ENCODE measurements around the gene NKX2-8.
A peak's percentile ranks its signal among the peaks of the same experiment; 100 is the strongest.

GRCh38 chr14:36583893-36584811 lies 1.7 kb upstream of the NKX2-8 start:
- no peak for TF ChIP-seq CTCF (conservative IDR thresholded peaks at IDR 0.05; ENCODE audit: low read depth in 2 of 2)
- TF ChIP-seq CREB1 (CRISPR knock-in tag; IDR thresholded peaks at IDR 0.05; ENCODE audit: low read depth) = no peak
- no peak for TF ChIP-seq NANOG (IDR thresholded peaks at IDR 0.05; ENCODE audit: borderline replicate concordance)
- peak; percentile 62 for TF ChIP-seq EZH2phosphoT487 (IDR thresholded peaks at IDR 0.05; ENCODE audit: unreplicated experiment)
- TF ChIP-seq EZH2 (IDR thresholded peaks at IDR 0.05; ENCODE audit: low read depth, unreplicated experiment) = peak; percentile 88
- no peak for TF ChIP-seq POLR2AphosphoS5 (IDR thresholded peaks at IDR 0.05; ENCODE audit: low read depth)
- no peak for TF ChIP-seq REST (IDR thresholded peaks at IDR 0.05; ENCODE audit: unreplicated experiment)
- TF ChIP-seq STAT1 (IDR thresholded peaks at IDR 0.05; ENCODE audit: unreplicated experiment) = no peak
- no peak for TF ChIP-seq ETS1 (IDR thresholded peaks at IDR 0.05)
- no peak for TF ChIP-seq ZNF331 (CRISPR knock-in tag; IDR thresholded peaks at IDR 0.05; ENCODE audit: low read depth)
- TF ChIP-seq, protein P1, sequence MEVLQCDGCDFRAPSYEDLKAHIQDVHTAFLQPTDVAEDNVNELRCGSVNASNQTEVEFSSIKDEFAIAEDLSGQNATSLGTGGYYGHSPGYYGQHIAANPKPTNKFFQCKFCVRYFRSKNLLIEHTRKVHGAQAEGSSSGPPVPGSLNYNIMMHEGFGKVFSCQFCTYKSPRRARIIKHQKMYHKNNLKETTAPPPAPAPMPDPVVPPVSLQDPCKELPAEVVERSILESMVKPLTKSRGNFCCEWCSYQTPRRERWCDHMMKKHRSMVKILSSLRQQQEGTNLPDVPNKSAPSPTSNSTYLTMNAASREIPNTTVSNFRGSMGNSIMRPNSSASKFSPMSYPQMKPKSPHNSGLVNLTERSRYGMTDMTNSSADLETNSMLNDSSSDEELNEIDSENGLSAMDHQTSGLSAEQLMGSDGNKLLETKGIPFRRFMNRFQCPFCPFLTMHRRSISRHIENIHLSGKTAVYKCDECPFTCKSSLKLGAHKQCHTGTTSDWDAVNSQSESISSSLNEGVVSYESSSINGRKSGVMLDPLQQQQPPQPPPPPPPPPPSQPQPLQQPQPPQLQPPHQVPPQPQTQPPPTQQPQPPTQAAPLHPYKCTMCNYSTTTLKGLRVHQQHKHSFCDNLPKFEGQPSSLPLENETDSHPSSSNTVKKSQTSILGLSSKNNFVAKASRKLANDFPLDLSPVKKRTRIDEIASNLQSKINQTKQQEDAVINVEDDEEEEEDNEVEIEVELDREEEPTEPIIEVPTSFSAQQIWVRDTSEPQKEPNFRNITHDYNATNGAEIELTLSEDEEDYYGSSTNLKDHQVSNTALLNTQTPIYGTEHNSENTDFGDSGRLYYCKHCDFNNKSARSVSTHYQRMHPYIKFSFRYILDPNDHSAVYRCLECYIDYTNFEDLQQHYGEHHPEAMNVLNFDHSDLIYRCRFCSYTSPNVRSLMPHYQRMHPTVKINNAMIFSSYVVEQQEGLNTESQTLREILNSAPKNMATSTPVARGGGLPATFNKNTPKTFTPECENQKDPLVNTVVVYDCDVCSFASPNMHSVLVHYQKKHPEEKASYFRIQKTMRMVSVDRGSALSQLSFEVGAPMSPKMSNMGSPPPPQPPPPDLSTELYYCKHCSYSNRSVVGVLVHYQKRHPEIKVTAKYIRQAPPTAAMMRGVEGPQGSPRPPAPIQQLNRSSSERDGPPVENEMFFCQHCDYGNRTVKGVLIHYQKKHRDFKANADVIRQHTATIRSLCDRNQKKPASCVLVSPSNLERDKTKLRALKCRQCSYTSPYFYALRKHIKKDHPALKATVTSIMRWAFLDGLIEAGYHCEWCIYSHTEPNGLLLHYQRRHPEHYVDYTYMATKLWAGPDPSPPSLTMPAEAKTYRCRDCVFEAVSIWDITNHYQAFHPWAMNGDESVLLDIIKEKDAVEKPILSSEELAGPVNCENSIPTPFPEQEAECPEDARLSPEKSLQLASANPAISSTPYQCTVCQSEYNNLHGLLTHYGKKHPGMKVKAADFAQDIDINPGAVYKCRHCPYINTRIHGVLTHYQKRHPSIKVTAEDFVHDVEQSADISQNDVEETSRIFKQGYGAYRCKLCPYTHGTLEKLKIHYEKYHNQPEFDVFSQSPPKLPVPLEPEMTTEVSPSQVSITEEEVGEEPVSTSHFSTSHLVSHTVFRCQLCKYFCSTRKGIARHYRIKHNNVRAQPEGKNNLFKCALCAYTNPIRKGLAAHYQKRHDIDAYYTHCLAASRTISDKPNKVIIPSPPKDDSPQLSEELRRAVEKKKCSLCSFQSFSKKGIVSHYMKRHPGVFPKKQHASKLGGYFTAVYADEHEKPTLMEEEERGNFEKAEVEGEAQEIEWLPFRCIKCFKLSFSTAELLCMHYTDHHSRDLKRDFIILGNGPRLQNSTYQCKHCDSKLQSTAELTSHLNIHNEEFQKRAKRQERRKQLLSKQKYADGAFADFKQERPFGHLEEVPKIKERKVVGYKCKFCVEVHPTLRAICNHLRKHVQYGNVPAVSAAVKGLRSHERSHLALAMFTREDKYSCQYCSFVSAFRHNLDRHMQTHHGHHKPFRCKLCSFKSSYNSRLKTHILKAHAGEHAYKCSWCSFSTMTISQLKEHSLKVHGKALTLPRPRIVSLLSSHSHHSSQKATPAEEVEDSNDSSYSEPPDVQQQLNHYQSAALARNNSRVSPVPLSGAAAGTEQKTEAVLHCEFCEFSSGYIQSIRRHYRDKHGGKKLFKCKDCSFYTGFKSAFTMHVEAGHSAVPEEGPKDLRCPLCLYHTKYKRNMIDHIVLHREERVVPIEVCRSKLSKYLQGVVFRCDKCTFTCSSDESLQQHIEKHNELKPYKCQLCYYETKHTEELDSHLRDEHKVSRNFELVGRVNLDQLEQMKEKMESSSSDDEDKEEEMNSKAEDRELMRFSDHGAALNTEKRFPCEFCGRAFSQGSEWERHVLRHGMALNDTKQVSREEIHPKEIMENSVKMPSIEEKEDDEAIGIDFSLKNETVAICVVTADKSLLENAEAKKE (CRISPR knock-in tag; IDR thresholded peaks at IDR 0.05) = no peak
